ENCODE measurements around the gene HTR3C. TPM values are rescaled to one million over a fixed set of nuclear protein-coding genes. Genes with fewer than 3 reads are reported as not detected.

Gene HTR3C
- polyA plus RNA-seq, 1 experiment = not detected

- DNase-seq (ENCODE audit: low read depth) = no peak
- Histone ChIP-seq H3K36me3 (ENCODE audit: control insufficient read depth, insufficient read depth, low read length) (no peaks in the 10 kb centered on the region), H3K4me3 (ENCODE audit: low read depth, low read length) (no peak overlapping the region), H3K27me3 (ENCODE audit: control insufficient read depth, insufficient read depth, low read length) (no peaks in the 10 kb centered on the region)
- POLR2A ChIA-PET = no interaction called here
- CTCF ChIA-PET = no interaction called here
- TF ChIP-seq CTCF (IDR thresholded peaks at IDR 0.05; ENCODE audit: insufficient read depth, low read depth, low read length) = no peak
Measured at GRCh38 chr3:184092199-184092598, 39.4 kb downstream of the HTR3C start.

GRCh38 chr3:184096811-184097383 is 44.0 kb downstream of the HTR3C start, which contains the start of gene HTR3E:
TSS of gene HTR3E (plus strand) at chr3:184097064. CDS start at chr3:184097530, 466 bp downstream.
- no peak within 1 kb of the TSS for H3K4me3 ChIP-seq (ENCODE audit: low read depth, low read length)
- POLR2A ChIA-PET = no interaction called here
- H3K27me3 ChIP-seq (ENCODE audit: control insufficient read depth, insufficient read depth, low read length) = peaks cover 2% of the 10 kb centered on the region; the same call in 1 of the 2 replicates
- no peak for TF ChIP-seq CTCF (IDR thresholded peaks at IDR 0.05; ENCODE audit: insufficient read depth, low read depth, low read length)
- H3K36me3 ChIP-seq (ENCODE audit: control insufficient read depth, insufficient read depth, low read length) = no peaks in the 10 kb centered on the region
- CTCF ChIA-PET = no interaction called here
- no peak for DNase-seq (ENCODE audit: low read depth)

GRCh38 chr3:184097556-184097955 is 44.7 kb downstream of the HTR3C start:
- POLR2A ChIA-PET = no interaction called here
- no peaks in the 10 kb centered on the region for H3K36me3 ChIP-seq (ENCODE audit: control insufficient read depth, insufficient read depth, low read length)
- TF ChIP-seq CTCF (IDR thresholded peaks at IDR 0.05; ENCODE audit: insufficient read depth, low read depth, low read length) = no peak
- H3K4me3 ChIP-seq (ENCODE audit: low read depth, low read length) = no peak overlapping the region
- peaks cover 2% of the 10 kb centered on the region; the same call in 1 of the 2 replicates for H3K27me3 ChIP-seq (ENCODE audit: control insufficient read depth, insufficient read depth, low read length)
- DNase-seq (ENCODE audit: low read depth) = no peak
- CTCF ChIA-PET = no interaction called here

- H3K36me3 ChIP-seq (ENCODE audit: control insufficient read depth, insufficient read depth, low read length) = no peaks in the 10 kb centered on the region
- DNase-seq (ENCODE audit: low read depth) = no peak
- TF ChIP-seq CTCF (IDR thresholded peaks at IDR 0.05; ENCODE audit: insufficient read depth, low read depth, low read length) = no peak
- ChIA-PET POLR2A (no interaction called here), CTCF (no interaction called here)
- H3K27me3 ChIP-seq (ENCODE audit: control insufficient read depth, insufficient read depth, low read length) = peaks cover 2% of the 10 kb centered on the region; the same call in 1 of the 2 replicates
- no peak overlapping the region for H3K4me3 ChIP-seq (ENCODE audit: low read depth, low read length)
Measured at GRCh38 chr3:184099806-184100686, 47.2 kb downstream of the HTR3C start.

Small RNAs within 50 kb of the gene (small RNA-seq; reads per million reads assigned to genes)
- gene RF00019 (ENCODE audit: insufficient read length, low read depth, low replicate concordance) = not detected

Other genes starting within 250 kb of the HTR3C start
- gene MAP6D1, start 227.5 kb upstream of the HTR3C start, polyA plus RNA-seq (2011; rRNA removed) = 3.9 and 5.0 TPM in 2 replicates
- gene PARL, start 168.2 kb upstream of the HTR3C start, polyA plus RNA-seq (2011; rRNA removed) = 33.3 and 41.3 TPM in 2 replicates
- gene ABCC5, start 35.2 kb upstream of the HTR3C start, polyA plus RNA-seq (2011; rRNA removed) = 16.5 and 16.9 TPM in 2 replicates
- gene HTR3D, start 21.3 kb upstream of the HTR3C start, polyA plus RNA-seq (2011; rRNA removed) = not detected in 2 replicates
- gene HTR3E, start 44.0 kb downstream of the HTR3C start, polyA plus RNA-seq (2011; rRNA removed) = not detected in 2 replicates
- 31.0 and 32.9 TPM in 2 replicates for gene EIF2B5, start 82.3 kb downstream of the HTR3C start, polyA plus RNA-seq (2011; rRNA removed)
- 24.4 and 33.9 TPM in 2 replicates for gene DVL3, start 102.3 kb downstream of the HTR3C start, polyA plus RNA-seq (2011; rRNA removed)
- 1,059 and 1,761 TPM in 2 replicates for gene AP2M1, start 121.8 kb downstream of the HTR3C start, polyA plus RNA-seq (2011; rRNA removed)
- 65.2 and 82.8 TPM in 2 replicates for gene ABCF3, start 133.2 kb downstream of the HTR3C start, polyA plus RNA-seq (2011; rRNA removed)
- gene VWA5B2, start 176.5 kb downstream of the HTR3C start, polyA plus RNA-seq (2011; rRNA removed) = not detected in 2 replicates
- gene ALG3, start 195.9 kb downstream of the HTR3C start, polyA plus RNA-seq (2011; rRNA removed) = 51.4 and 68.9 TPM in 2 replicates
- 5.6 and 7.3 TPM in 2 replicates for gene EEF1AKMT4, start 196.6 kb downstream of the HTR3C start, polyA plus RNA-seq (2011; rRNA removed)
- gene CAMK2N2, start 208.5 kb downstream of the HTR3C start, polyA plus RNA-seq (2011; rRNA removed) = 0.17 and 0.28 TPM in 2 replicates
- gene ECE2, start 223.0 kb downstream of the HTR3C start, polyA plus RNA-seq (2011; rRNA removed) = not detected in 2 replicates
- 262 and 330 TPM in 2 replicates for gene PSMD2, start 246.2 kb downstream of the HTR3C start, polyA plus RNA-seq (2011; rRNA removed)